Liver (tissue), 9 donors: ENCODE measurements around the gene AP3B1. TPM values are rescaled to one million over a fixed set of nuclear protein-coding genes. Genes with fewer than 3 reads are reported as not detected.

Experiments used
- DNase-seq: peaks from one replicate; pipeline ENCODE4 v3.0.0-alpha.2; 2017; ENCODE audit warnings: low spot score
- H3K27ac ChIP-seq, 2 donors: one replicate each; pipeline ENCODE4 v1.7.0; 2013; ENCODE audit warnings: inconsistent platforms in 2 of 2, low read length in 2 of 2, control low read depth in 1 of 2, low read depth in 1 of 2, mild to moderate bottlenecking in 1 of 2
- H3K27me3 ChIP-seq, 4 donors: one replicate each; pipeline versions ENCODE4 v1.6.1 to v1.7.0; 2013; ENCODE audit warnings: low read length in 3 of 4, inconsistent platforms in 1 of 4, mild to moderate bottlenecking in 1 of 4, moderate library complexity in 1 of 4; ENCODE audit not compliant: control insufficient read depth in 4 of 4, insufficient read depth in 4 of 4
- H3K36me3 ChIP-seq, 4 donors: one replicate each; pipeline versions ENCODE4 v1.6.1 to v1.7.0; 2013; ENCODE audit warnings: low read length in 3 of 4, mild to moderate bottlenecking in 3 of 4, low read depth in 1 of 4, moderate library complexity in 1 of 4; ENCODE audit not compliant: control insufficient read depth in 4 of 4, insufficient read depth in 3 of 4
- H3K4me1 ChIP-seq, 4 donors: one replicate each; pipeline versions ENCODE4 v1.6.1 to v1.7.0; 2013; ENCODE audit warnings: low read length in 3 of 4, mild to moderate bottlenecking in 3 of 4, moderate library complexity in 1 of 4; ENCODE audit not compliant: control insufficient read depth in 4 of 4, insufficient read depth in 4 of 4
- H3K4me3 ChIP-seq, 3 donors: one replicate each; pipeline versions ENCODE4 v1.6.1 to v1.7.0; 2013; ENCODE audit warnings: low read length in 3 of 3, control low read depth in 1 of 3, low read depth in 1 of 3, mild to moderate bottlenecking in 1 of 3
- H3K9ac ChIP-seq, 2 donors: one replicate each; pipeline ENCODE4 v1.7.0; 2013; ENCODE audit warnings: low read length in 2 of 2, mild to moderate bottlenecking in 2 of 2, moderate library complexity in 2 of 2, control low read depth in 1 of 2, low read depth in 1 of 2
- H3K9me3 ChIP-seq, 4 donors: one replicate each; pipeline versions ENCODE4 v1.6.1 to v1.7.0; 2013; ENCODE audit warnings: low read length in 3 of 4; ENCODE audit not compliant: control insufficient read depth in 4 of 4
- ATF3 ChIP-seq: IDR thresholded peaks from 2 replicates; pipeline ENCODE4 v1.6.1; 2016; ENCODE audit warnings: antibody characterized with exemption
- CTCF ChIP-seq: fragments of 150-350 bp; IDR thresholded peaks from 2 replicates; pipeline ENCODE4 v1.5.1; 2017; ENCODE audit warnings: improper control_type of control experiment, low read depth, low read length; ENCODE audit not compliant: missing input control
- FOXA2 ChIP-seq: IDR thresholded peaks from 2 replicates; pipeline ENCODE4 v1.6.1; 2016; ENCODE audit warnings: antibody characterized with exemption
- GABPA ChIP-seq, 2 donors: IDR thresholded peaks in 1 of 2; conservative IDR thresholded peaks in 1 of 2; 2 replicates each; pipeline ENCODE4 v1.6.1; 2016; ENCODE audit warnings: antibody characterized with exemption in 2 of 2, mild to moderate bottlenecking in 1 of 2, moderate library complexity in 1 of 2
- HNF4G ChIP-seq: IDR thresholded peaks from 2 replicates; pipeline ENCODE4 v1.6.1; 2016; ENCODE audit warnings: antibody characterized with exemption
- RAD21 ChIP-seq, 2 donors: IDR thresholded peaks; 2 replicates each; pipeline ENCODE4 v1.6.1; 2016; ENCODE audit warnings: antibody characterized with exemption in 2 of 2, mild to moderate bottlenecking in 2 of 2
- SP1 ChIP-seq: IDR thresholded peaks from 2 replicates; pipeline ENCODE4 v1.6.1; 2018; ENCODE audit warnings: antibody characterized with exemption, mild to moderate bottlenecking
- TAF1 ChIP-seq: conservative IDR thresholded peaks from 2 replicates; pipeline ENCODE4 v1.6.1; 2016; ENCODE audit warnings: antibody characterized with exemption, mild to moderate bottlenecking
- YY1 ChIP-seq: IDR thresholded peaks from 2 replicates; pipeline ENCODE4 v1.6.1; 2016; ENCODE audit warnings: antibody characterized with exemption, mild to moderate bottlenecking
- ZBTB33 ChIP-seq: IDR thresholded peaks from 2 replicates; pipeline ENCODE4 v1.6.1; 2016; ENCODE audit warnings: antibody characterized with exemption
- WGBS: extraction: QIAGEN DNeasy Blood & Tissue Kit; methylation state at CpG from one replicate; pipeline ENCODE4 v1.1.7; 2013; 5-methylcytosine and 5-hydroxymethylcytosine counted together
- polyA plus RNA-seq, 2 donors: library from polyadenylated mRNA; stranded (reverse) in 1 of 2; unstranded in 1 of 2; fragments of 200-250 nt in 1 of 2; fragments of >200 nt in 1 of 2; fragmentation: Nextera tagmentation in 1 of 2; extraction: Ambion mirVana in 1 of 2; gene quantifications; one replicate each; pipeline versions ENCODE4 v1.2.1 to v1.2.3, GENCODE V29; 2013 to 2015
- total RNA-seq, 2 donors: library from RNA; depleted of rRNA; stranded (reverse); fragments of >200 nt; gene quantifications; one replicate each; pipeline ENCODE4 v1.2.3, GENCODE V29; 2014
- donor health status: healthy.
- donor health status: healthy.
- donor health status: healthy.
- donor health status: healthy.
- donor health status: healthy.

The AP3B1 gene
- total and polyA plus RNA-seq, 4 donors: 8.2 to 23.1 (median 14.4) TPM

- no peaks in the 10 kb centered on the region for H3K9me3 ChIP-seq
- no peaks in the 10 kb centered on the region for H3K4me1 ChIP-seq
- H3K4me3 ChIP-seq: no peak overlapping the region
- TF ChIP-seq TAF1: no peak
- TF ChIP-seq ZBTB33: no peak
- TF ChIP-seq HNF4G: no peak
- no peak for TF ChIP-seq ATF3
- TF ChIP-seq SP1: no peak
- H3K9ac ChIP-seq: no peak overlapping the region
- H3K27me3 ChIP-seq: no peaks in the 10 kb centered on the region
- 96% methylated on average over 1 of the region's 1 CpG for WGBS
- no peak for DNase-seq
- H3K27ac ChIP-seq: no peak overlapping the region
- H3K36me3 ChIP-seq: no peaks in the 10 kb centered on the region
Measured at GRCh38 chr5:78308703-78309102, 14.2 kb upstream of the AP3B1 start.

- Histone ChIP-seq H3K9ac (no peak overlapping the region), H3K27me3 (no peaks in the 10 kb centered on the region), H3K27ac (no peak overlapping the region), H3K4me1 (peaks cover under 1 to 3% (median 3%) of the 10 kb centered on the region in 4 donors), H3K36me3 (no peaks in the 10 kb centered on the region), H3K4me3 (no peak overlapping the region), H3K9me3 (no peaks in the 10 kb centered on the region)
- TF ChIP-seq RAD21 (IDR thresholded peaks at IDR 0.05): peak; percentile 42 to 45
- peak; percentile 17 for TF ChIP-seq CTCF
- TF ChIP-seq FOXA2: no peak
- DNase-seq: no peak
- WGBS: 44% methylated on average over 2 of the region's 2 CpGs
Measured at GRCh38 chr5:78300464-78301045, 6.1 kb upstream of the AP3B1 start.

GRCh38 chr5:78295035-78295961 is 800 bp upstream of the AP3B1 start:
- H3K27ac ChIP-seq: peak overlapping the region; percentile 80 to 95
- WGBS: 2% methylated on average over 46 of the region's 46 CpGs
- H3K36me3 ChIP-seq: peaks cover 0 to 2% (median 0%) of the 10 kb centered on the region in 4 donors
- H3K4me3 ChIP-seq: peak overlapping the region; percentile 86 to 99 (median 94)
- H3K27me3 ChIP-seq: no peaks in the 10 kb centered on the region
- DNase-seq: peak; percentile 44
- TF ChIP-seq YY1 (peak; percentile 40), GABPA (IDR thresholded peaks at IDR 0.05 in 1 of 2, conservative IDR thresholded peaks at IDR 0.05 in 1 of 2) (peak in 1 of 2 donors; percentile 10), CTCF (peak; percentile 34), HNF4G (no peak), FOXA2 (no peak)
- H3K9me3 ChIP-seq: no peaks in the 10 kb centered on the region
- H3K4me1 ChIP-seq: peaks cover 3 to 24% (median 8%) of the 10 kb centered on the region in 4 donors
- H3K9ac ChIP-seq: peak overlapping the region; percentile 56 to 75
